NCI-H1436 treated with DMSO at 0.1 percent for 48 hours (cell line): ENCODE results near the gene PAQR6.

Experiments
- DNase-seq: peaks from one replicate; lab custom pipeline; 2025; lab: John Stamatoyannopoulos, UW

Gene PAQR6

DNA sequence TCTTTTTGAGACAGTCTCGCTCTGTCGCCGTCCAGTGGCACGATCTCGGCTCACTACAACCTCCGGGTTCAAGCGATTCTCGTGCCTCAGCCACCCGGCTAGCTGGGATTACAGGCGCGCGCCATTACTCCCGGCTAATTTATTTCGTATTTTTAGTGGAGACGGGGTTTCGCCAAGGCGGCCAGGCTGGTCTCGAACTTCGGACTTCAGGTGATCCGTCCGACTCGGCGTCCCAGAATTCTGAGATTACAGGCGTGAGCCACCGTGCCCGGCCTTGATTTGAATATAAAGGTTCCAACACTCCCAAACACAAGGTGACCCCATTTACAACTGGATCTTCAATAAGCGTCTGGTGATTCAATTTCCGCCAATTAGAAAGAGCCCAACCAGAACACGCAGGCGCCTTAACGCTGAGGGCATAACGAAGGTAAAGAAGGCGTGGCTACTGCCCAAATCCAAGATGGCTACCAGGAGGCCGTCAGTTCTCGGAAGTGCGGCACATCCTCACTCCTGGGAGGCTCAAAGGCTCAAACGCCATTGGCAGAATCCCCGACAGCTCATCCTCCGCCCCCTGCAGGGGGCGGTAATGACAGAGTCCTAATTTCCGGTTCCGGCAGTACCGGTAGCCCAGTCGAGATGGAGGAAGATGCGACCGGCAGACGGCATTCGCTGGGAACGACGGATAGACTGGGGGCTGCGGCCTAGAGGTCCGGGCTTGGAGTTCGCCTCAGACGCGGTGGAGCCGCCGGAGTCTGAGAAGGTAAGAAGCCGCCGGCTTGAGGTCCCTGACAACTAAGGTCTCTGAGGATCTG is 54.2 kb downstream of the PAQR6 start, which contains the start of gene SLC25A44:
Gene SLC25A44 (plus strand): TSS at position 617 of the 812 bp plus-strand sequence. CDS start 5,744 bp downstream, outside the sequence.
- DNase-seq: peak; percentile 97
